GM12878 (cell line): ENCODE results near the gene PTPRS.

ENCODE experiments used
- CHD1 ChIP-seq: IDR thresholded peaks from 2 replicates; pipeline ENCODE4 v1.6.1; 2012; ENCODE audit warnings: low read depth, low read length, improper control_type of control experiment
- CHD2 ChIP-seq: IDR thresholded peaks from 2 replicates; pipeline ENCODE4 v1.6.1; 2011; ENCODE audit warnings: low read depth, low read length, improper control_type of control experiment, borderline replicate concordance
- CTCF ChIP-seq, 3 experiments: IDR thresholded peaks in 2 of 3; conservative IDR thresholded peaks in 1 of 3; 2 replicates each; pipeline ENCODE4 v1.5.1; 2011; ENCODE audit warnings: low read depth in 3 of 3, low read length in 3 of 3, mild to moderate bottlenecking in 3 of 3, control low read depth in 2 of 3, moderate library complexity in 2 of 3, inconsistent platforms in 1 of 3, mixed read lengths in 1 of 3; ENCODE audit not compliant: control insufficient read depth in 2 of 3, insufficient read depth in 1 of 3; ENCODE audit errors: extremely low read depth in 1 of 3
- EZH2 ChIP-seq: IDR thresholded peaks from 2 replicates; pipeline ENCODE4 v1.6.1; 2012; ENCODE audit warnings: low read depth, mild to moderate bottlenecking, control low read depth, inconsistent platforms, low read length, borderline replicate concordance; ENCODE audit not compliant: control insufficient read depth
- GATAD2B ChIP-seq: fragments of 450-650 bp; conservative IDR thresholded peaks from 2 replicates; pipeline ENCODE4 v1.6.1; 2017; ENCODE audit warnings: low read depth, mild to moderate bottlenecking, moderate library complexity
- JUND ChIP-seq: IDR thresholded peaks from 2 replicates; pipeline ENCODE4 v1.6.1; 2012; ENCODE audit warnings: low read depth, mild to moderate bottlenecking, low read length, improper control_type of control experiment, moderate library complexity
- PAX8 ChIP-seq: fragments of 450-650 bp; IDR thresholded peaks from 2 replicates; pipeline ENCODE4 v1.6.1; 2017; ENCODE audit warnings: mild to moderate bottlenecking, moderate library complexity
- RAD21 ChIP-seq: IDR thresholded peaks from 2 replicates; pipeline ENCODE4 v1.6.1; 2011; ENCODE audit warnings: mild to moderate bottlenecking, low read depth, low read length, moderate library complexity; ENCODE audit not compliant: insufficient read depth
- SPI1 ChIP-seq: IDR thresholded peaks from 2 replicates; pipeline ENCODE4 v1.6.1; 2011; ENCODE audit warnings: low read depth, mild to moderate bottlenecking, low read length, moderate library complexity, borderline replicate concordance; ENCODE audit not compliant: insufficient read depth
- SUPT20H ChIP-seq: IDR thresholded peaks from 2 replicates; pipeline ENCODE4 v1.6.1; 2011; ENCODE audit warnings: low read depth, mild to moderate bottlenecking, low read length, moderate library complexity, borderline replicate concordance; ENCODE audit not compliant: control insufficient read depth
- TBL1XR1 ChIP-seq: IDR thresholded peaks from 2 replicates; pipeline ENCODE4 v1.6.1; 2012; ENCODE audit warnings: low read depth, low read length, improper control_type of control experiment
- USF2 ChIP-seq: IDR thresholded peaks from 2 replicates; pipeline ENCODE4 v1.6.1; 2011; ENCODE audit warnings: low read depth, low read length, improper control_type of control experiment, borderline replicate concordance
- ZNF274 ChIP-seq: IDR thresholded peaks from one replicate; pipeline ENCODE4 v1.8.0; 2011; ENCODE audit not compliant: insufficient read length, insufficient read depth
- TF ChIP-seq, protein P1 (sequence below): IDR thresholded peaks from 2 replicates; pipeline ENCODE4 v1.6.1; 2011; ENCODE audit warnings: mild to moderate bottlenecking, low read depth, low read length, moderate library complexity; ENCODE audit not compliant: insufficient replicate concordance

DNA sequence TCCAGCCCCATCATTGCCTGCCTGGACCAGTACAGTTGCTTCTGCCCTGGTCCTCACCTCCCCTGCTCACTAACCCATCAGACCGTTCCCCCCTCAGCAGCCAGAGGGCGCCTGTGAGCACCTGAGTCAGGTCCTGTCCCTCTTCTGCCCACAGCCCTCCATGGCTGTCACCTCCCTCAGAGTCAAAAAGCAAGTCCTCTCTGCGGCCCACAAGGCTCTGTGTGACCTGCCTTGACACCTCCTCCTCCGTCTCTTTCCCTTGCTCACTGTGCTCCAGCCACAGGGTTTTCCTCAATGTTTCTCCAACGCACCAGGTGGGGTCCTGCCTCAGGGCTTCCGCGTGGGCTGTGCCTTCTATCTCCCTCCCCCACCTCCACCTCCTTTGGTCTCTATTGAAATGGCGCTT is 29.4 kb upstream of the PTPRS start:
- TF ChIP-seq USF2 (no peak), SUPT20H (no peak), JUND (no peak), CHD1 (no peak), CTCF (IDR thresholded peaks at IDR 0.05 in 2 of 3, conservative IDR thresholded peaks at IDR 0.05 in 1 of 3; ENCODE audit: control insufficient read depth in 2 of 3, extremely low read depth in 1 of 3, insufficient read depth in 1 of 3, low read depth in 3 of 3, low read length in 3 of 3) (peak; percentile 55 to 80 (median 72)), GATAD2B (no peak), SPI1 (no peak), RAD21 (peak; percentile 44), CHD2 (no peak), PAX8 (no peak), EZH2 (no peak), ZNF274 (no peak), TBL1XR1 (no peak)
- TF ChIP-seq, protein P1, sequence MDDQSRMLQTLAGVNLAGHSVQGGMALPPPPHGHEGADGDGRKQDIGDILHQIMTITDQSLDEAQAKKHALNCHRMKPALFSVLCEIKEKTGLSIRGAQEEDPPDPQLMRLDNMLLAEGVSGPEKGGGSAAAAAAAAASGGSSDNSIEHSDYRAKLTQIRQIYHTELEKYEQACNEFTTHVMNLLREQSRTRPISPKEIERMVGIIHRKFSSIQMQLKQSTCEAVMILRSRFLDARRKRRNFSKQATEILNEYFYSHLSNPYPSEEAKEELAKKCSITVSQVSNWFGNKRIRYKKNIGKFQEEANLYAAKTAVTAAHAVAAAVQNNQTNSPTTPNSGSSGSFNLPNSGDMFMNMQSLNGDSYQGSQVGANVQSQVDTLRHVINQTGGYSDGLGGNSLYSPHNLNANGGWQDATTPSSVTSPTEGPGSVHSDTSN: no peak
